NCI-H510A treated with DMSO at 0.1 percent for 48 hours (cell line): Measurements from ENCODE around the gene MANSC1.
"Not testable (repeated sequence)": the region's sequence is repeated elsewhere in the genome, so short reads cannot be mapped to it uniquely, and the experiment has no call there.

Source experiments
- DNase-seq: peaks from one replicate; lab custom pipeline; 2025; lab: John Stamatoyannopoulos, UW

MANSC1 gene

GRCh38 chr12:12323591-12323990 is 26.5 kb downstream of the MANSC1 start:
- DNase-seq = no peak

- DNase-seq = no peak
Observed at GRCh38 chr12:12323118-12323517, 26.9 kb downstream of the MANSC1 start.

- DNase-seq = no peak
Observed at GRCh38 chr12:12319451-12320183, 30.4 kb downstream of the MANSC1 start.

GRCh38 chr12:12315838-12316237 is 34.2 kb downstream of the MANSC1 start:
- DNase-seq = no peak

- DNase-seq = not testable (repeated sequence)
Observed at GRCh38 chr12:12310695-12311094, 39.3 kb downstream of the MANSC1 start.

GRCh38 chr12:12305568-12306300 is 44.3 kb downstream of the MANSC1 start:
- no peak for DNase-seq

GRCh38 chr12:12302976-12303375 is 47.1 kb downstream of the MANSC1 start:
- no peak for DNase-seq

- no peak for DNase-seq
Observed at GRCh38 chr12:12301122-12301521, 48.9 kb downstream of the MANSC1 start.

- DNase-seq = no peak
Observed at GRCh38 chr12:12297201-12297830, 52.7 kb downstream of the MANSC1 start.

GRCh38 chr12:12294215-12295005 is 55.6 kb downstream of the MANSC1 start:
- DNase-seq = no peak

- no peak for DNase-seq
Observed at GRCh38 chr12:12290206-12290605, 59.8 kb downstream of the MANSC1 start.

- no peak for DNase-seq
Observed at GRCh38 chr12:12286441-12286840, 63.6 kb downstream of the MANSC1 start.

GRCh38 chr12:12282761-12283425 is 67.1 kb downstream of the MANSC1 start:
- DNase-seq = no peak

- DNase-seq = no peak
Observed at GRCh38 chr12:12282202-12282601, 67.8 kb downstream of the MANSC1 start.

GRCh38 chr12:12281134-12281533 is 68.9 kb downstream of the MANSC1 start:
- DNase-seq = no peak

GRCh38 chr12:12278899-12279298 is 71.1 kb downstream of the MANSC1 start:
- DNase-seq = no peak
